Spinal cord (tissue), 10 donors: Measurements from ENCODE around the gene NOS3. TPM values are rescaled to one million over a fixed set of nuclear protein-coding genes. Genes with fewer than 3 reads are reported as not detected.
A peak's percentile ranks its signal among the peaks of the same experiment; 100 is the strongest.

Experiments
- DNase-seq, 6 donors: peaks; one replicate each; pipeline versions ENCODE4 v3.0.0 to v3.0.0-alpha.2; 2013 to 2015; ENCODE audit warnings: low spot score in 6 of 6, low read depth in 4 of 6
- H3K27ac ChIP-seq: one replicate; pipeline ENCODE4 v1.5.1; 2013; ENCODE audit warnings: low read depth, low read length, control low read depth
- H3K27me3 ChIP-seq: one replicate; pipeline ENCODE4 v1.6.1; 2013; ENCODE audit warnings: low read length; ENCODE audit not compliant: control insufficient read depth, insufficient read depth
- H3K36me3 ChIP-seq: one replicate; pipeline ENCODE4 v1.6.1; 2013; ENCODE audit warnings: low read length; ENCODE audit not compliant: control insufficient read depth, insufficient read depth
- H3K4me1 ChIP-seq: one replicate; pipeline ENCODE4 v1.6.1; 2013; ENCODE audit warnings: low read length; ENCODE audit not compliant: control insufficient read depth, insufficient read depth
- H3K4me3 ChIP-seq: one replicate; pipeline ENCODE4 v1.5.1; 2013; ENCODE audit warnings: low read depth, low read length, control low read depth
- H3K9me3 ChIP-seq: one replicate; pipeline ENCODE4 v1.6.1; 2013; ENCODE audit warnings: low read length; ENCODE audit not compliant: control insufficient read depth, insufficient read depth
- WGBS: methylation state at CpG from one replicate; pipeline ENCODE4 v1.1.5; 2013; ENCODE audit warnings: missing lambda C conversion rate; ENCODE audit not compliant: insufficient coverage; 5-methylcytosine and 5-hydroxymethylcytosine counted together
- polyA plus RNA-seq, 2 donors: library from polyadenylated mRNA; unstranded; fragments of 120-200 nt; gene quantifications; one replicate each; pipeline ENCODE4 v1.2.1, GENCODE V29; 2013; ENCODE audit not compliant: insufficient read length in 2 of 2
- total RNA-seq, 2 donors: library from RNA; depleted of rRNA in 1 of 2; stranded (reverse); fragments of 120-200 nt in 1 of 2; fragments of >200 nt in 1 of 2; gene quantifications; one replicate each; pipeline versions ENCODE4 v1.2.3 to v1.2.4, GENCODE V29; 2013 to 2014
- donor health status: healthy.

The NOS3 gene
- total and polyA plus RNA-seq, 4 donors = 2.4 to 13.4 (median 9.3) TPM

- no peak for DNase-seq
- H3K36me3 ChIP-seq = peaks cover 5% of the 10 kb centered on the region
- no peak overlapping the region for H3K4me3 ChIP-seq
- no peaks in the 10 kb centered on the region for H3K9me3 ChIP-seq
- no peaks in the 10 kb centered on the region for H3K27me3 ChIP-seq
- H3K27ac ChIP-seq = no peak overlapping the region
- WGBS = 93% methylated on average over 12 of the region's 12 CpGs
- peaks cover 14% of the 10 kb centered on the region for H3K4me1 ChIP-seq
Measured at GRCh38 chr7:150999001-150999400, 8.2 kb downstream of the NOS3 start.

GRCh38 chr7:150999497-151000230, 8.8 kb downstream of the NOS3 start:
- WGBS = 97% methylated on average over 4 of the region's 5 CpGs
- Histone ChIP-seq H3K4me3 (no peak overlapping the region), H3K36me3 (peaks cover 5% of the 10 kb centered on the region), H3K9me3 (no peaks in the 10 kb centered on the region), H3K27ac (no peak overlapping the region), H3K27me3 (no peaks in the 10 kb centered on the region), H3K4me1 (peaks cover 13% of the 10 kb centered on the region)
- DNase-seq = no peak

GRCh38 chr7:151000897-151001495, 10.2 kb downstream of the NOS3 start:
- H3K9me3 ChIP-seq = no peaks in the 10 kb centered on the region
- no peaks in the 10 kb centered on the region for H3K27me3 ChIP-seq
- H3K4me3 ChIP-seq = no peak overlapping the region
- peaks cover 7% of the 10 kb centered on the region for H3K4me1 ChIP-seq
- no peak overlapping the region for H3K27ac ChIP-seq
- WGBS = 92% methylated on average over 11 of the region's 13 CpGs
- DNase-seq = no peak
- H3K36me3 ChIP-seq = peaks cover 5% of the 10 kb centered on the region

DNA sequence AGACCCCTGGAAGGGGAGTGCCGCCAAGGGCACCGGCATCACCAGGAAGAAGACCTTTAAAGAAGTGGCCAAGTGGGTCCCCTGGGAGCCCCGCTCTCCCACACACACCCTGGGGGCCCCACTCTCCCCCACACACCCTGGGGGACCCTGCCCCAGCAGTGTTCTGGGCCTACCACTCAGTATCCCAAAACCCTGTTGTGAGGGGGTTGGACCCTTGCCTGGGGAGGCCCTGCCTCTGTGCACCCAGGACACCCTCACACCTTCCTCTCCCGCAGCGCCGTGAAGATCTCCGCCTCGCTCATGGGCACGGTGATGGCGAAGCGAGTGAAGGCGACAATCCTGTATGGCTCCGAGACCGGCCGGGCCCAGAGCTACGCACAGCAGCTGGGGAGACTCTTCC, 10.7 kb downstream of the NOS3 start:
- 96% methylated on average over 15 of the region's 16 CpGs for WGBS
- Histone ChIP-seq H3K9me3 (no peaks in the 10 kb centered on the region), H3K4me1 (peaks cover 3% of the 10 kb centered on the region), H3K27me3 (no peaks in the 10 kb centered on the region), H3K4me3 (no peak overlapping the region), H3K36me3 (peaks cover 5% of the 10 kb centered on the region), H3K27ac (no peak overlapping the region)
- no peak for DNase-seq

- Histone ChIP-seq H3K4me1 (peaks cover 12% of the 10 kb centered on the region), H3K4me3 (no peak overlapping the region), H3K27ac (no peak overlapping the region), H3K36me3 (peaks cover 11% of the 10 kb centered on the region), H3K9me3 (no peaks in the 10 kb centered on the region), H3K27me3 (no peaks in the 10 kb centered on the region)
- 52% methylated on average over 12 of the region's 12 CpGs for WGBS
- no peak for DNase-seq
Measured at GRCh38 chr7:151003572-151003971, 12.8 kb downstream of the NOS3 start.

DNA sequence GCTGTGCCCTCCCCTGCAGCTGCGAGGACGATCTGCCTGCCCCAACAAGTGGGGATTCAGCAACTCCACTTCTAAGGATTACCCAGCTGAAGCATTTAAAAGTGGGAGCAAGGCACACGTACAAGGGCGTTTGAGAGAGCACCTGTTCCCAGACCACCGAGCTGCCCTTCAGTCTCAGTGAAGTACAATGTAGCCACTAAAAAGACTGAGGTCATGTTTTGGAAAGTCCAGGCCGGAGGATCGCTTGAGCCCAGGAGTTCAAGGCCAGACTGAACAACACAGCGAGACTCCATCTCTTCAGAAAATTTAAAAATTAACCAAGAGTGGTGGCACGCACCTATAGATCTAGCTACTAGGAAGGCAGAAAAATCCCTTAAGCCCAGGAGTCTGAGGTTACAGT, 14.7 kb downstream of the NOS3 start:
- Histone ChIP-seq H3K36me3 (peaks cover 14% of the 10 kb centered on the region), H3K4me3 (no peak overlapping the region), H3K4me1 (peaks cover 30% of the 10 kb centered on the region), H3K27me3 (no peaks in the 10 kb centered on the region), H3K9me3 (no peaks in the 10 kb centered on the region), H3K27ac (no peak overlapping the region)
- no peak for DNase-seq
- 79% methylated on average over 6 of the region's 9 CpGs for WGBS

DNA sequence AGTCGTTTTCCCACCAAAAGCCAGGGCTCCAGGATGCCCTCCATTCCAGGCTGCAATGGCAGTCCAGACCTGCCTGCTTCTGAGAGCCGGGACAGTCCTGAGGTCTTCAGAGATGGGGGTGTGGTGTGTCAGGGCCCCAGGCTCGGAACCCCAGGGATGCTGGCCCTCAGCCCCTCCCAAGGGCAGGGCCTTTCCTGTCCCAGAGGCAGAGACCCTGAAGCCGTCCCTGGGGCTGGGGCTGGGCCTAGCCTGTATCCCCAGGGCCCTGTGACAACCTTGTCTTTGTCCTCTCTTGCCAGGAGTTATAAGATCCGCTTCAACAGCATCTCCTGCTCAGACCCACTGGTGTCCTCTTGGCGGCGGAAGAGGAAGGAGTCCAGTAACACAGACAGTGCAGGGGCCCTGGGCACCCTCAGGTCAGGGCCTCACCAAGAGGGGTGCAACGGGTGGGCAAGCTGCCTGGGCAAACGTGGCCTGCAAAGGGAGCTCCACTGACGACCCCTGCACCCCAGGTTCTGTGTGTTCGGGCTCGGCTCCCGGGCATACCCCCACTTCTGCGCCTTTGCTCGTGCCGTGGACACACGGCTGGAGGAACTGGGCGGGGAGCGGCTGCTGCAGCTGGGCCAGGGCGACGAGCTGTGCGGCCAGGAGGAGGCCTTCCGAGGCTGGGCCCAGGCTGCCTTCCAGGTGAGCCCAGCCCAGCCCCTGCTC, 15.9 kb downstream of the NOS3 start:
- Histone ChIP-seq H3K4me1 (peaks cover 33% of the 10 kb centered on the region), H3K27me3 (no peaks in the 10 kb centered on the region), H3K9me3 (no peaks in the 10 kb centered on the region), H3K27ac (no peak overlapping the region), H3K36me3 (peaks cover 10% of the 10 kb centered on the region), H3K4me3 (no peak overlapping the region)
- 82% methylated on average over 23 of the region's 23 CpGs for WGBS
- no peak for DNase-seq

DNA sequence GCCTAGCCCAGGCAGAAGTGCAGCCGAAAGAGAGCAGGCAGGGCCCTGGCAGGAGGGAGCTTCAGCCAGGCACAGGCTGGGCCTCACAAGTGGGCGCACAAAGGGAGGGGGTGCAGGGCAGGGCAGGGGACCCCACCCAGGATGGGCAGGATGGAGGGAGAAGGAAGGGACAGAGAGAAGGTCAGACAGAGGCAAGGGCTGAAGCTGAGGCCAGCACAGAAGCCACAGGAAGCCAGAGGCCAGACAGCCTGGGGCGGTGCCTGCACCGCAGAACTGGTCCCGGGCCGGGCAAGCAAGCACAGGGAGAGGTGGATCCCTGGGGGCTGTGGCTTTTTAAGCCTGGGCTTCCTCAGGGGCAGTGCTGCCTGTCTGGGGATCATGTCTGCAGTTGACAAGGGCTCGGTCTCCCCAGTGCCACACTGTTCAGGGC, 16.7 kb downstream of the NOS3 start:
- Histone ChIP-seq H3K27ac (no peak overlapping the region), H3K4me1 (peaks cover 37% of the 10 kb centered on the region), H3K4me3 (no peak overlapping the region), H3K36me3 (peaks cover 13% of the 10 kb centered on the region), H3K27me3 (peaks cover 3% of the 10 kb centered on the region), H3K9me3 (no peaks in the 10 kb centered on the region)
- DNase-seq = no peak
- 86% methylated on average over 7 of the region's 7 CpGs for WGBS

DNA sequence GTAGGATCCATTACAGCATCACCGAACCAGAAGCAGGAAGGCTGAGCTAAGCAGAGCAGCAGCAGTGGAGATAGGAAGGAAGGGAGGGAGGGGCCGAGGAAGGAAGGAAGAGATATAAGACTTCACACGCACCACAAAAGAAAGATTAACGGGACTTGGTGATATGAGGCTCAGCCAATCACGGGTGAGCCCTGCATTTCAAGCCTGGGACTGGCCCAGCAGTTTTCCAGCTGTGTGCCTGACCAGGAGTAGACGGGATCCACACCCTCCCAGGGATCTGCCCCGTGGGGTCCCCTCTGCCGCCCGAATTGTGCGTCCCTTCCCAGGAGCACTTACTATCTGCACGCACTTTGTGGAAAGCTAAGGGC, 17.3 kb downstream of the NOS3 start:
- 53% methylated on average over 7 of the region's 11 CpGs for WGBS
- peak in 1 of 6 donors; percentile 34 for DNase-seq
- H3K27me3 ChIP-seq = peaks cover 7% of the 10 kb centered on the region
- H3K4me3 ChIP-seq = no peak overlapping the region
- peaks cover 13% of the 10 kb centered on the region for H3K36me3 ChIP-seq
- peaks cover 44% of the 10 kb centered on the region for H3K4me1 ChIP-seq
- no peak overlapping the region for H3K27ac ChIP-seq
- H3K9me3 ChIP-seq = no peaks in the 10 kb centered on the region
